Endothelial cell of umbilical vein (primary cell): ENCODE measurements around the gene TMEM184C. TPM values are rescaled to one million over a fixed set of nuclear protein-coding genes. Genes with fewer than 3 reads are reported as not detected.

ENCODE experiments used
- BruUV-seq: library from RNA; stranded (reverse); fragments of 400-500 nt; replicated peaks from 2 replicates; lab custom pipeline; 2021; lab: Mats Ljungman, UMichigan
- CTCF ChIA-PET: fragments of 300-600, 350-600 bp; sonication (Branson Sonifier 250); formaldehyde crosslinking; loops from one replicate; lab custom pipeline; 2021; ENCODE audit warnings: antibody characterized with exemption, inconsistent platforms; lab: Charles Lee
- POLR2A ChIA-PET: fragments of 300-600, 350-600 bp; sonication (Branson Sonifier 250); formaldehyde crosslinking; loops from one replicate; lab custom pipeline; 2021; ENCODE audit warnings: antibody characterized with exemption, inconsistent platforms; lab: Charles Lee
- DNase-seq: peaks from one replicate; pipeline ENCODE4 v3.0.0-alpha.2; 2011; ENCODE audit warnings: low read depth, low spot score
- FAIRE-seq: peaks from 2 replicates; lab custom pipeline; 2011; peaks lifted over from hg19 to GRCh38; lab: Jason Lieb, UNC
- H2AFZ ChIP-seq: 2 replicates; pipeline ENCODE4 v1.6.0; 2012; ENCODE audit warnings: low read depth, low read length, control low read depth, inconsistent platforms
- H3K27ac ChIP-seq: 2 replicates; pipeline ENCODE4 v1.5.1; 2011; ENCODE audit warnings: low read depth, mild to moderate bottlenecking, control low read depth, low read length, moderate library complexity; ENCODE audit not compliant: insufficient read depth
- H3K27me3 ChIP-seq, 2 experiments: 2 replicates each; pipeline versions ENCODE4 v1.6.0 to v1.6.1; 2011; ENCODE audit warnings: low read length in 2 of 2, mixed read lengths in 1 of 2; ENCODE audit not compliant: control insufficient read depth in 2 of 2, insufficient read depth in 2 of 2
- H3K36me3 ChIP-seq, 2 experiments: 2 replicates in 1 of 2; 3 replicates in 1 of 2; pipeline ENCODE4 v1.5.1; 2011; ENCODE audit warnings: low read length in 2 of 2, mild to moderate bottlenecking in 1 of 2, moderate library complexity in 1 of 2; ENCODE audit not compliant: control insufficient read depth in 2 of 2, insufficient read depth in 2 of 2; ENCODE audit errors: extremely low read depth in 1 of 2
- H3K4me1 ChIP-seq: 3 replicates; pipeline ENCODE4 v1.5.1; 2011; ENCODE audit warnings: mild to moderate bottlenecking, low read length; ENCODE audit not compliant: control insufficient read depth, insufficient read depth; ENCODE audit errors: extremely low read depth
- H3K4me2 ChIP-seq: 2 replicates; pipeline ENCODE4 v1.6.1; 2011; ENCODE audit warnings: low read length, control low read depth, mixed read lengths; ENCODE audit not compliant: insufficient read depth
- H3K4me3 ChIP-seq, 3 experiments: fragments of 200-600 bp in 1 of 3; sonication (generic), shearing (Covaris generic) in 1 of 3; replicated peaks in 1 of 3; 2 replicates each; pipeline ENCODE4 v1.5.1; 2011 to 2016; ENCODE audit warnings: control low read depth in 3 of 3, low read length in 3 of 3, mild to moderate bottlenecking in 2 of 3, inconsistent platforms in 1 of 3, low read depth in 1 of 3, moderate library complexity in 1 of 3; ENCODE audit not compliant: insufficient read depth in 1 of 3
- H3K79me2 ChIP-seq: 2 replicates; pipeline ENCODE4 v1.6.0; 2012; ENCODE audit warnings: low read length, inconsistent platforms; ENCODE audit not compliant: control insufficient read depth, insufficient read depth
- H3K9ac ChIP-seq: replicated peaks from 2 replicates; pipeline ENCODE3; 2011; ENCODE audit warnings: low read length, control low read depth; ENCODE audit not compliant: insufficient read depth; ENCODE audit errors: extremely low read depth
- H3K9me1 ChIP-seq: replicated peaks from 3 replicates; pipeline ENCODE4 v1.6.0; 2011; ENCODE audit warnings: mild to moderate bottlenecking, low read length; ENCODE audit not compliant: control insufficient read depth, insufficient read depth; ENCODE audit errors: extremely low read depth
- H3K9me3 ChIP-seq: replicated peaks from 2 replicates; pipeline ENCODE4 v1.5.1; 2012; ENCODE audit warnings: low read length, inconsistent platforms; ENCODE audit not compliant: control insufficient read depth, insufficient read depth
- H4K20me1 ChIP-seq: replicated peaks from 2 replicates; pipeline ENCODE3; 2011; ENCODE audit warnings: mild to moderate bottlenecking, low read length; ENCODE audit not compliant: control insufficient read depth, insufficient read depth; ENCODE audit errors: extremely low read depth
- CTCF ChIP-seq, 2 donors: IDR thresholded peaks; 1 replicate in 1 of 2; 2 replicates in 1 of 2; pipeline ENCODE4 v1.5.1; 2011; ENCODE audit warnings: low read length in 2 of 2, mild to moderate bottlenecking in 2 of 2, moderate library complexity in 2 of 2, control low read depth in 1 of 2, inconsistent platforms in 1 of 2, low read depth in 1 of 2; ENCODE audit not compliant: insufficient read depth in 1 of 2; ENCODE audit errors: extremely low read depth in 1 of 2
- FOS ChIP-seq: IDR thresholded peaks from 2 replicates; pipeline ENCODE4 v1.6.1; 2011; ENCODE audit warnings: mild to moderate bottlenecking, low read length, moderate library complexity, borderline replicate concordance; ENCODE audit not compliant: insufficient read depth
- GATA2 ChIP-seq: IDR thresholded peaks from 2 replicates; pipeline ENCODE4 v1.7.0; 2011; ENCODE audit warnings: low read depth, mild to moderate bottlenecking, moderate library complexity, mixed read lengths, low read length; ENCODE audit not compliant: insufficient read length, insufficient read depth
- POLR2A ChIP-seq: IDR thresholded peaks from 2 replicates; pipeline ENCODE4 v1.6.1; 2012; ENCODE audit warnings: low read depth, mild to moderate bottlenecking, control low read depth, low read length
- dilution Hi-C: fragments of 300-500 bp; cut with MboI; formaldehyde crosslinking; loops from one replicate; pipeline ENCODE4 v1.15.0; 2019; ENCODE audit warnings: low sequenced_read_pairs; ENCODE audit not compliant: extremely low pct_ligation_motif_present
- intact Hi-C: fragments of 100-400 bp; cut with micrococcal nuclease; formaldehyde crosslinking; loops from one replicate; pipeline ENCODE4 v1.10.0; 2022
- polyA plus RNA-seq, 4 experiments: library from polyadenylated mRNA; depleted of rRNA in 3 of 4; stranded (reverse) in 3 of 4; unstranded in 1 of 4; fragments of >200 nt; gene quantifications; 2 replicates each; pipeline versions ENCODE4 v1.2.1 to v1.2.3, GENCODE V29; 2011 to 2012; ENCODE audit warnings: missing spikeins in 1 of 4
- total RNA-seq: library from RNA; stranded (reverse); gene quantifications from 2 replicates; pipeline ENCODE4 v1.2.3, GENCODE V29; 2021

TMEM184C gene
- total and polyA plus RNA-seq, 2 donors (not counting 3 experiments of a cell fraction or from before 2014, with no cell fraction given) = 10.3 to 29.2 TPM

GRCh38 chr4:147717878-147718277, 100.7 kb downstream of the TMEM184C start:
- Histone ChIP-seq H3K79me2 (no peaks in the 10 kb centered on the region), H3K9me1 (no peaks in the 10 kb centered on the region), H3K4me2 (no peak overlapping the region), H4K20me1 (no peaks in the 10 kb centered on the region), H3K27ac (no peak overlapping the region), H3K9me3 (no peaks in the 10 kb centered on the region), H3K36me3 (no peaks in the 10 kb centered on the region), H3K4me3 (no peak overlapping the region), H2AFZ (no peak overlapping the region), H3K4me1 (peaks cover 16% of the 10 kb centered on the region), H3K9ac (no peak overlapping the region), H3K27me3 (no peaks in the 10 kb centered on the region)
- CTCF ChIA-PET = interaction anchor here (1.8 kb wide), 1 partner anchor 149 kb away, joined by 6 read pairs; no protein-coding TSS in a partner anchor
- no peak for TF ChIP-seq POLR2A
- TF ChIP-seq GATA2 = no peak
- no peak for TF ChIP-seq FOS
- TF ChIP-seq CTCF (IDR thresholded peaks at IDR 0.05; ENCODE audit: extremely low read depth in 1 of 2, insufficient read depth in 1 of 2, low read depth in 1 of 2, low read length in 2 of 2) = no peak
- DNase-seq = no peak
- dilution Hi-C loops (no loop called here), intact Hi-C loops (no loop called here)
- no peak for FAIRE-seq
- POLR2A ChIA-PET = no interaction called here
- no TSS peak for BruUV-seq

Other genes starting within 250 kb of the TMEM184C start
- gene EDNRA, start 136.3 kb upstream of the TMEM184C start, total RNA-seq = not detected in 2 replicates
- 0.01 TPM in 1 of 2 replicates, not detected in the other for gene EDNRA, start 136.3 kb upstream of the TMEM184C start, polyA plus RNA-seq
- 8.2 and 9.0 TPM in 2 replicates for gene PRMT9, start 66.8 kb downstream of the TMEM184C start, total RNA-seq
- gene PRMT9, start 66.8 kb downstream of the TMEM184C start, polyA plus RNA-seq = 3.2 TPM in 2 replicates
- gene ARHGAP10, start 114.7 kb downstream of the TMEM184C start, total RNA-seq = 36.7 and 39.1 TPM in 2 replicates
- gene ARHGAP10, start 114.7 kb downstream of the TMEM184C start, polyA plus RNA-seq = 20.0 and 20.4 TPM in 2 replicates